Activated CD4-positive, alpha-beta T cell treated with anti-CD3 and anti-CD28 coated beads for 4 hours (primary cell): ENCODE data around the gene ATP11A.
"Not testable (repeated sequence)": the region's sequence is repeated elsewhere in the genome, so short reads cannot be mapped to it uniquely, and the experiment has no call there.

Experiments used
- DNase-seq, 2 donors: peaks; one replicate each; pipeline ENCODE4 v3.0.0-alpha.2; 2020

ATP11A gene

DNA sequence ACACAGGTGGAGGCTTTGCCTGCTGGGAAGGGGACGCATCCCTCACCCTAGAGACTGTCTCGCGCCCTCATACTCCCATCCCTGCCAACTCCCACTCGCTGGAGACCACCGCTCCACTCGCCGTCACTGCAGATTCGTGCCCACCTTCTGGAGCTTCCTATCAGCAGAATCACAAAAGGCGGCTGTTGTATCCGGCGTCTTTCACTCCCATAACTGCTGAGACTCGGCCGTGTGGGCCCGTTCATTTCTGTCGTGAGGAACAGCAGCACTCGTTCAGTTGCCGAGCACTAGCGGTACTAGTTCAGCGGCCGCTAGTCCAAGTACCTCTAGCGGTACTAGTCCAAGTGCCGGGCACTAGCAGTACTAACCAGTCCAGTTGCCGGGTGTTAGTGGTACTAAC is 154.6 kb downstream of the ATP11A start:
- DNase-seq, result no peak

DNA sequence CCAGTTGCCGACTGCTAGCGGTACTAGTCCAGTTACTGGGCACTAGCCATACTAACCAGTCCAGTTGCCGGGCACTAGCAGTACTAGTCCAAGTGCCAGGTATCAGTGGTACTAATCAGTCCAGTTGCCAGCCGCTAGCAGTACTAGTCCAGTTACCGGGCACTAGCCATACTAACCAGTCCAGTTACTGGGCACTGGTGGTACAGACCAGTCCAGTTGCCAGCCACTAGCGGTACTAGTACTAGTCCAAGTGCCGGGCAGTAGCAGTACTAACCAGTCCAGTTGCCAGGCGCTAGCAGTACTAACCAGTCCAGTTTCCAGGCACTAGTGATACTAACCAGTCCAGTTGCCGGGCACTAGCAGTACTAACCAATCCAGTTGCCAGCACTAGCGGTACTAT is 155.0 kb downstream of the ATP11A start:
- DNase-seq, result no peak

DNA sequence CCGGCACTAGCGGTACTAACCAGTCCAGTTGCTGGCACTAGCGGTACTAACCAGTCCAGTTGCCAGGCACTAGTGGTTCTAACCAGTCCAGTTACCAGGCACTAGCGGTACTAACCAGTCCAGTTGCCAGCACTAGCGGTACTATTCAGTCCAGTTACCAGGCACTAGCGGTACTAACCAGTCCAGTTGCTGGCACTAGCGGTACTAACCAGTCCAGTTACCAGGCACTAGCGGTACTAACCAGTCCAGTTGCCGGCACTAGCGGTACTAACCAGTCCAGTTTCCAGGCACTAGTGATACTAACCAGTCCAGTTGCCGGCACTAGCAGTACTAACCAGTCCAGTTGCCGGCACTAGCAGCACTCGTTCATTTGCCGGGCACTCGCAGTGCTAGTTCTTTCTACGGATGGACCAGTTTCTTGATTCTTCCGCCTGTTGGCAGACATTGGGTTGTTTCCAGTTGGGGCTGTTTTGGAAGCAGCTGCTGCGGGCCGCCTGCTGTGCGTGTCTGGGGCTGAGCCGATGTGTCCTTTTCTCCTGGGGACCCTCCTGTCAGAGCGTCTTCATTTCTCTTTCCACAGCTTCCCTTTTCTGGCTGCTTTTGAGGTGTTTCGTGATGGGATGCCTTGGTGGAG is 155.8 kb downstream of the ATP11A start:
- no peak for DNase-seq

DNA sequence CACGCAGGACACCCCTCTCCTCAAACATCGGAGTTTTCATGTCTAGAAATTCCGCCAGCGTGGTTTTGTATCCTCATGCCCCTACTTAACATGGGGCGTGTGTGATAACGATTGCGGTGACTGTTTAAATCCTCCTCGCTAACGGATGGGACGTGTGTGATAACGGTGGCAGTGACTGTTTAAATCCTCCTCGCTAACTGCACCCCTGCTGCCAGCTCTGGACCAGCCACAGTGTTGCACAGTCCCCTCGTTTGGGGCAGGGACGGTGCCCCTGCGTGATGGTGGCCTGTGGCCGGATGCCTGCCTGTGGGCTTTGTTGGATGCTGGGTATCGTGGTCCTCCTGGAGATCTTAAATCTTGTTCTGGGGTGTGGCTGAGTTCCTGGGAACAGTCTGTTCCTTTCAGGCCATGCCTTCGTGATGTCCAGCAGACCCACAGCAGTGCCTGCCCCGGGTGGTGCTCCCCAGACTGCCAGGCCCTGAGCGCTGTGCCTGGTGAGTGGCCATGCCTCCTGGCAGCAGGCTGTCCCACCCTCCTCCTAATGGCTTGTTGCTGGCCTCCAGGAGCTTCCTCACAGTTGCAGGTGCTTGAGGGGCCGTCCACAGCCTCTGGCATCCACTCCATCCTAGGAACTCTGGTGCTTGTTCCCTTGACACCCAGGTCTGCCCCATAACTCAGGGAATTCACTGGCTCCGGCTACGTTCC is 156.7 kb downstream of the ATP11A start:
- no peak for DNase-seq

DNA sequence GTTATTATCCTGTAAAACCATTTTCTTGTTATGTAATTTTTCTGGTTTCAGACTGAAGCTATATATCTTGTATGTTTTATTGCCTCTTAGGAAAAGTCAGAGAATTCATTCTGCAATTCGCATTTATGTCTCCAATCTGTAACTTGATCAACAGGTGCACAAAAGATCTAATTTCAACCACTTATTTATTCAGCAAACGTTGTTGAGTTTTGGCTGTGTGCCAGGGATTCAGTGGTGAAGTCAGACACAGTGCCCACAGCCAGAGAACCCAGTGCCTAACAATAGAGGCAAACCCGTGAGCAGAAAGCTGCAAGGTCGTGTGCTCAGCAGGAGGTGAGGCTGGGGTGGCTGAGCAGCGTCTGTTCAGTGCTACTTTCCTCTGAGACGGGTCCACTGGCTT is 159.7 kb downstream of the ATP11A start:
- no peak for DNase-seq

DNA sequence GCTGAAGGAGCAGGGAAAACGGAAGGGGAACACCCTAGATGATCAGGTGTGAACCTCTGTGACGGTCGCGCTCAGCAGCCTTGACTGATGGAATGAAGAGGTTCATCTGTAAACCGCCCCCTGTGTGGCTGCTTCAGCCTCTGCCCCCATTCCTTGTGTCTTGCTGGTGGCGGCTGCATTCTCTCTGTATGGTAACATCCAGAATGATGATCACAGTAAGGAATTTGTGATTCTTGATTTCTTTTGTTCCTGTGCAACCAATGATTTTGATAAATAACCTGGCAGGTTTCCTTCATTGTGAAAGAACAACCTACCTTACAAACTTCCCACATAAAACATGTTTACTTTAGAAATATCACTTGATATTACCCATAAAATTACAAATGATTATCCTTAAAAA is 160.4 kb downstream of the ATP11A start:
- no peak for DNase-seq

DNA sequence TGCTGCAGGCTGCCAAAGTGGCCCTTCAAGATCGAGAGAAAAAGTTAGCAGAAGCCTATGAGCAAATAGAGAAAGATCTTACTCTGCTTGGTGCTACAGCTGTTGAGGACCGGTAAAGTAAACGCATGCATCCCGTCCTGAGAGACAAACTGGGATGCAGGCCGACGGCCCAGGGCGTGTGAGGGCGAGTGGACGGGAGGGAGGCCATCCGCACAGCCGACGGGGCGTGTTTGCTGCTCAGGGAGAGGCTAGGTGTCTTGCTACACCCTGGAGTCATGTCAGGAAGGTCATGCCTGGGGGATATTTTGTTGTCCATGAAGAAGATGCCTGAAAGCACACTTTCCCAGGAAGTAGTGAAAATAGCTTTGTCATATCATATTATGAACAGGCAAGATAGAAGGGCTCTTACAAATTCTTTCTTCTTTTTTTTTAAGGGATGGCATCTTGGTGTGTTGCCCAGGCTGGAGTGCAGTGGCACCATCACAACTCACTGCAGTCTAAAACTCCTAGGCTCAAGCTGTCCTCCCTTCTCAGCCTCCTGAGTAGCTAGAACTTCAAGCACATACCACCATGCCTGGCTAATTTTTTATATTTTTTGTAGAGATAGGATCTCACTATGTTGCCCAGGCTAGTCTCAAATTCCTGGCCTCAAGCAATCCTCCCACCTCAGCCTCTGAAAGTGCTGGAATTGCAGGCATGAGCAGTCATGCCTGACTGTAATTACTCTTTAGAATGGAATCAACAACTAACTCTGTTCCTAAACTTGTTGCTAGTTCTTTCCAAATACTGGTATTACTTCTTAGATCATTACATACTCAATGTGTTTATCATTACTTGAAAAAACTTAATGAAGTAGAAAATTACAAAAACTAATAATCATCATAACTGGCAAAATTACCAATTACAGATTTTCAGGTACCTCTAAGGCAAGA is 161.5 kb downstream of the ATP11A start:
- DNase-seq, result no peak

DNA sequence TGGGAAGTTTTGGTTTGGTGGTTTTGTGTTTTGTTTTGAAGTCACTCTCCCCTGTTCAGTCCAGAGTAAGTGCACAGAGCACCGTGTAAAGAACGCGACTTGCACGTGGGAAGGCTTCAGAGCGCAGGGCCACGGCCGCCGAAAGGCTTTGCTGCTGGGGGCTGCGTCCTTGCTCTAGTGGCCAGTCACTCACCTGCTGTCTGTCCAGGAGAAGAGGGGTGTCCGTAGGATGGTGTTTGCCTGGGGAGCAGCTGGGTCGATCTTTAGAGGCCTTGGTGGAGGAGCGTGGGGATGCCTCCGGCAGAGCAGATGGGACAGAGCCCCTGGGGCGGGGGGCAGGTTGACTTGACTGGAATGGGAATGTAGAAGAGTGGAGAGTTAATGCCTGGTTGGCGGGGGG is 162.6 kb downstream of the ATP11A start:
- no peak for DNase-seq

DNA sequence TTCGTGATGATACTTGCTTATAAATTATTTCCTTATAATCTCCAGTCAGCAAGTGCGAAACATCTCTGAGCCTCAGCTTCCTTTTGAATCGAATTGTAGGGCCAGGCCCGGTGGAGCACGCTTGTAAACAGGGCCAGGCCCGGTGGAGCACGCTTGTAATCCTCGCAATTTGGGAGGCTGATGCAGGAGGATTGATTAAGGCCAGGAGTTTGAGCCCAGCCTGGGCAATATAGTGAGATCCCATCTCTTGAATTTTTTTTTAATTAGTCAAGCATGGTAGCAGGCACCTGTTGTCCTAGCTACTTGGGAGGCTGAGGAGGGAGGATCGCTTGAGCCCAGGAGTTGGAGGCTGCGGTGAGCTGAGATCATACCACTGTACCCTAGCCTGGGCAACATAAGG is 163.0 kb downstream of the ATP11A start:
- no peak for DNase-seq

DNA sequence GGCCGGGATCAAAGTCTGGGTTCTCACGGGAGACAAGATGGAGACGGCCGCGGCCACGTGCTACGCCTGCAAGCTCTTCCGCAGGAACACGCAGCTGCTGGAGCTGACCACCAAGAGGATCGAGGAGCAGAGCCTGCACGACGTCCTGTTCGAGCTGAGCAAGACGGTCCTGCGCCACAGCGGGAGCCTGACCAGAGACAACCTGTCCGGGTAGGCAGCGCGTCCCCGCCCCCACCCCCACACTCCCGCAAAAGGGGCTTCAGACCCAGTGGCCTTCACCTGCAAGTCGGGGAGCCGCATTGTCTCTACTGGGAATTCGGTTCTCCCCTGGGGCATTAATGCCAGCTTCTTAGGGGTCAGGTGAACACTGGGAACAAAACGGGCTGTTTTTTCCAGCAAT is 164.5 kb downstream of the ATP11A start:
- DNase-seq, result no peak

DNA sequence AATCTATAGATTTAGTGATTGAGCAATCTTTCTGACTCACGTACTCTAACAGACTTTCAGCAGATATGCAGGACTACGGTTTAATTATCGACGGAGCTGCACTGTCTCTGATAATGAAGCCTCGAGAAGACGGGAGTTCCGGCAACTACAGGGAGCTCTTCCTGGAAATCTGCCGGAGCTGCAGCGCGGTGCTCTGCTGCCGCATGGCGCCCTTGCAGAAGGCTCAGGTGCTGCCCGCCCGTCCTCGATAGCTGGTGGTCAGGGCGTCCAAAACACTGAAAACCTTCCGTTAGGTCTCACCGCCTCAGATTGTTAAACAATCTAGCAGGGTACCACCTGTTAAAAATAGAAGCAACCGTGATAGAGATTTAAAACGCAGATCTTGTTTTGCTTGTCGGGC is 166.0 kb downstream of the ATP11A start:
- DNase-seq, result no peak

DNA sequence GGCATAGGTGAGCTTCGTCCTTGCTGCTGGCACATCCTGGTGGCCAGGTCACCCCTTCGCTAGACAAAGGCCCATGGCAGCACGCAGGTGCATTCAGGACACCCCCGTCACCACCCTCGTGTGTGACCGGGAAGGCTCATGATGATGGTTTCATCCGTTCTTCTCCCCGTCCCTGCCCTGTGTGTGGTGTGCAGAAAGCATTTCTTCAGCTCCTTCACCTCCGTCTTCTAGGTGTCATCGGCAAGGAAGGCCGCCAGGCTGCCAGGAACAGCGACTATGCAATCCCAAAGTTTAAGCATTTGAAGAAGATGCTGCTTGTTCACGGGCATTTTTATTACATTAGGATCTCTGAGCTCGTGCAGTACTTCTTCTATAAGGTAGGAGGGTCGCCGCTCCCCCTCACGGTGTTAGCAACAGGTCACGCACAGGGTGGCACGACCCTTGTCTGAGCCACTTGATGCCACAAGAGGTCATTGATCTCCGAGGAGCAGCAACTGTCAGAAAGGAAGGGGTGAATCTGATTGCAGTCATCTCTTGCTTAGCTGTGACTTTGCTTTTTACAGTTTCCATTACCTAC is 168.2 kb downstream of the ATP11A start:
- no peak for DNase-seq

DNA sequence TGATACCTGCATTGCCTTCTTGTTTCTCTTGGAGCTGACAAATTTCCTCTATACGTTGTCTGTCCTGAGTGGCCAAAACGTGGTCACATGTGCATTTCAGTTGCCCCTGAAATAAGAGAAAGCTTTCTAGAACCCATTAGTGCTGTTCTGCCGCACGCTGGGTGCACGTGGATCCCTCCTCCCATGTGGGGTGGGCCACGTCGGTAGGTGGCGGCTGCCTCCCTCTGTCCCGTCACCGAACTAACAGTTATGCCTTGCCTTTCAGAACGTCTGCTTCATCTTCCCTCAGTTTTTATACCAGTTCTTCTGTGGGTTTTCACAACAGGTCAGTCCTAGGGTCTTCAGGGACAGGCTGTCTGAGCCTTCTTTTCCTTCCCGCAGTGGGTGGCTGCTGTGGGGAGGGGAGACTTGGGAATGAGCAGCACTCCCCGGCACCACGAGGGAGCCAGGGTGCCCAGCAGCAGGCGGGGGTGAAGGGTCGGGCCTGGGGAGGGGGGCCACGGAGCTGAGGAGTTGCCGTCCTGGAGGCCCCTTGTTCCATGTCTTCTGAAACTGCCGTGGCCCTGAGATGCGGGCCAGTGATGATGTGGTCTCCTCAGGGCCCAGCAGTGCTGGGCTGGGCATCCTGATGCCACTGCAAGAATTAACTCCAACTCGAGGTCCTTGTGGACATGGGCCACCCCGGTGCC is 169.4 kb downstream of the ATP11A start:
- DNase-seq, result no peak

DNA sequence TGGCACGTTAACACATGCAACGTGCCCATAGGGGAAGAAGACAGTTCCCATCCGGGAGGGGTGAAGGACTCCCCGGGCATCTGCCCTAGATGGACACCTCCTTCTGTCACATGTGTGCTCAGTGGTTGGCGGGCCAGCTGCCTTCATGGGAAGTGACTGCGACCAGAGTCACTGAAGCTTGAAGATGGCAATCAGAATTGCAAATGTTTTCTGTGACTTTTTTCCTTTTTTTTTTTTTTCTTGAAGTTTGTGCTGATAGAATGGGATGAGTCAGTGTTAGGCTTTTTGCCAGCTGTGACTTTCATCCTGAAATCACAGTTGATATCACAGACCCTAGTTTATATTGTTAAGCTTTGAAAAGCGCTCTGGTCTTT is 170.0 kb downstream of the ATP11A start:
- DNase-seq, result no peak

DNA sequence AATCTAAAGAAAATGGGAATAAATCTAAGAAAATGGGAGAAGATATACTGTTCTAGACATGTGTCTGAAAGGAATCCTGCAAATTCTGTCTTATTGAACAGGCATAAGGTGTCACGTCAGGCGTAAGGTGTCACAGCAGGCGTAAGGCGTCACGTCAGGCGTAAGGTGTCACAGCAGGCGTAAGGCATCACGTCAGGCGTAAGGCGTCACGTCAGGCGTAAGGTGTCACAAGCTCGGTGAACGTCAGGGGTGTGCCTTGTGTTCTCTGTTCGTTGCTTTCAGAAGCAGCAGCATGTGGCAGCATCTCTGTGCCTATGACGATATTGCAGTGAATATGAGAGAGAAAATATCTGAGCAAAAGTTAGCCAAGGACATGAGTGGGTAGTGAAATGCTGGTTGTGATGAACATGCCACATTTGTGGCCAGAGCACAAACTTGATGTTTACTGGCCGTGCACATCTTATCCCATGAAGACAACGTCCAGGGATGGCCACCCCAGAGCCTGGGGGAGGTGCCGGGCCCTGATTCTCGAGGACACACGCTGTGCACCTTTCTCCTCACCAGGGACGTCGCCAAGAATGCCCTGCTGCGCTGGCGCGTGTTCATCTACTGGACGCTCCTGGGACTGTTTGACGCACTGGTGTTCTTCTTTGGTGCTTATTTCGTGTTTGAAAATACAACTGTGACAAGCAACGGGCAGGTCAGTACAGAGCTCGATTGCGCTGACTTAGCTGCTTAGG is 172.2 kb downstream of the ATP11A start:
- no peak for DNase-seq

DNA sequence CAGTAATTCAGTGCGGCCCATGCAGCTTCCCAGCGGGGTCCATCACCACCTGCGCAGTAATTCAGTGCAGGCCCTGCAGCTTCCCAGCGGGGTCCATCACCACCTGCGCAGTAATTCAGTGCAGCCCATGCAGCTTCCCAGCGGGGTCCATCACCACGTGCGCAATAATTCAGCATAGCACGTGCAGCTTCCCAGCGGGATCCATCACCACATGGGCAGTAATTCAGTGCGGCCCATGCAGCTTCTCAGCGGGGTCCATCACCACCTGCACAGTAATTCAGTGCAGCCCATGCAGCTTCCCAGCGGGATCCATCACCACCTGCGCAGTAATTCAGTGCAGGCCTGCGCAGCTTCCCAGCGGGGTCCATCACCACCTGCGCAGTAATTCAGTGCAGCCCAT is 173.5 kb downstream of the ATP11A start:
- not testable (repeated sequence) for DNase-seq

DNA sequence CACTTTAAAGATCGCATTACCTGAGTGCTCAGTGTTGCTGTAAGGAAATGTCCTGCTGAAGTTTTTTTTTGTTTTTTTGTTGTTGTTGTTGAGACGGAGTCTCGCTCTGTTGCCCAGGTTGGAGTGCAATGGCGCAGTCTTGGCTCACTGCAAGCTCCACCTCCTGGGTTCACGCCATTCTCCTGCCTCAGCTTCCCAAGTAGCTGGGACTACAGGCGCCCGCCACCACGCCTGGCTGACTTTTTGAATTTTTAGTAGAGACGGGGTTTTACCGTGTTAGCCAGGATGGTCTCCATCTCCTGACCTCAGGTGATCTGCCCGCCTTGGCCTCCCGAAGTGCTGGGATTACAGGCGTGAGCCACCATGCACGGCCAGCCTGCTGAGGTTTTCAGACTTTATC is 175.6 kb downstream of the ATP11A start:
- DNase-seq, result not testable (repeated sequence)

DNA sequence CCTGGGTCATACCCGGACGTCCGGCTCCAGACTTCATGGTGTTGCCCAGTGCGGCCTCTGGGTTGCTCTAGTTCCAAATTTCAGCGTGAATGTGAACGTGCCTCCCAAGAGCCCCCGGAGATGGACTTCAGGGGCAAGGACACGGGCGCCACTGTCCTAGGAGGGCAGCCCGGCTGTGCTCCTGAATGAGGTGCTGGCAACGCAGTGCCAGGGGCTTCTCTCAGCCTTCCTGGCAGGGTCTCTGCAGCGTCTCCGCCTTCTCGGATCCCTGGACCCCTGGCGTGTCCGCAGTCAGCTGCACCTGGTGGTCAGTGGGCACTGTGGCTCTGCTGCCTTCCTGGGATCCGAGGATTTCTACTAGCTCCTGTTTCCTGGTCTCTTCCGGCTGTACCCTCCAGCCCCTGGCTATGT is 177.5 kb downstream of the ATP11A start:
- DNase-seq, result no peak

DNA sequence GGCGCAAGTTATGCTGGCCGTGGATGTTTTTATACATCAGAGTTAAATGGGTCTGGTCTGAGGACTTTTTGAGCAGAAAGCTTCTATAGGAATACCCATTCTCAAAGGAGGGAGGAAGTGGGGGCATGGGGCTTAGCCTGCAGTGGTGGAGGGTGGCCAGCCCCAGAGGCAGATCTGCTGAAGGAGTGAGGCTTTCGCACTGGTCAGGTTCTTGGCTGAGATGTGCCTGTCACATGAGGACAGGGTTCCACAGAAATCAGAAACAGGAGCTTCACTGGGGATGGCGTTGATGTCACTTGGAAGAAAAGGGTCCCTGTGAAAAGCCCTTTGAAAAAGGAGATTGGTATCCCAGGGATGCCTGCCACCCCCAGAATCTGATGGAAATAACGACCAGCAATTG is 178.5 kb downstream of the ATP11A start:
- DNase-seq, result no peak

DNA sequence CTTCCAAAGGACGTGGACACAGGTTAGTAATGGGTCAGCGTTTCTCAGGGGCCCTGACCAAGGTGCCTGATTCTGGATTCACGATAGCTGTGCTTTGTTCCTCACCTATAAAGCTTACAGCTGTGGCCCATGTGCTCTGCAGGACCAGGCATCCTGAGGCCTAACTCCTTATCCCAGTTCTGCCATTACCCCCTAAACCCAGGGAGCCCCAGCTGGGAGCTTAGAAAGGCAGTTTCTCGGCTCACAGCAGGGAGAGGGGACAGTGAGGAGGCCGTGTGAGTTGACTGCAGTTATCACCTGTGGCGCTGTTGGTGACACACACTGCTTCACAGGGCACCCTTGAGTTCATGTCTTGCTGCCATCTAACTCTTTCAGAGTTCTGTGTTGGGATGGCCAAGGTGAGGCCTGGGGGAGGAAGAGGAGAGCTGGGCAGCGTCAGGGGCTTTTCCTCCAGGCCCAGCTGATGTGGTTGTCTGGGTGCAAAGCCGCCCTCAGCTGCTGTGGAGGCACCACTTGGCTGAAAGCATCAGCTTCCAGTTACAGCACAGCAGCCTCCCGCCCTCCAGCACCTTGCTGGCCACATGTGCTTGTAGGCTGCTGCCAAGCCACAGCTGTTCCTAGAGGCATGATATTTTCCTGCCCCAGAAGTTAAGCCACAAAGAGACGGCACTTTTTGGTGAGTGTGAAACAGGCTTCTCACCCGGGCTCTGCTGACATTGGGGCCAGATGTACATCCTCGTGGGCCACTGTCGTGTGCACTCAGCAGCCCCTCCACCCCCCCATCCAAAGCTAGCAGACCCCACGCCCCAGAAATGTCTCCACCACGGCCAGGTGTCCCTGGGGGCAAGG is 179.6 kb downstream of the ATP11A start:
- no peak for DNase-seq

DNA sequence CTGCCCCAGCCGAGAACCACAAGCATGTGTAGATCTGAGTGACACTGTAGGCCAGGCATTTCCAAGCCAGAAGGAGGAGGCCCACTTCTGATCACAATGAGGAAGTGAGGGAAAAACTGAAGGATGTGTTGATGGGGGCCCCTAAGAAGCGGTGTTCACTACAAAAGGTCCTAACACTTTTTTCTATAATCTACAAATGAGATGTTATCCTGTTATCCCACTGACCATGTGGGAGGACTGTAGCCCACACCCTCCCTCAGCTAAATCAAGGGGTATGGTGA is 180.2 kb downstream of the ATP11A start:
- DNase-seq, result no peak
